IPS-11a (cell line): ENCODE measurements around the gene MED15.

Experiments used
- H3K4me3 ChIP-seq: one replicate; pipeline ENCODE4 v1.5.1; 2013; ENCODE audit warnings: low read depth, low read length, control low read depth

MED15 gene

DNA sequence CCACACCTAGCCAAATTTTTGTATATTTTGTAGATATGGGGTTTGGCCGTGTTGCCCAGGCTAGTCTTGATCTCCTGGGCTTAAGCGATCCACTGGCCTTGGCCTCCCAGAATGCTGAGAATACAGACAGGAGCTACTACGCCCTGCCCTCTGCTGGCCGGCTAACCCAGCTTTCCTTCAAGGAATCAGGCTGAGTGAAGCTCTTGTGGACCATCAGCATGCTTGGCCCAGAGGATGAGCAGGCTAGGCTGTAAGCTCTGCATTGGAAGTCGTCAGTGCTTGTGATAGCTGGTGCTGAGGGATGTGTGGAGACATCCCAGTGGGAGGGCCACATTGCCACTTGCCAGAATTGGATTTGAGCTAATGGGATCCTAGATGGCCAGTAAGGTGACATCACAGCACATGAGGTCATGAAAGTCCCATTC lies 60.6 kb downstream of the MED15 start:
- no peak overlapping the region for H3K4me3 ChIP-seq

DNA sequence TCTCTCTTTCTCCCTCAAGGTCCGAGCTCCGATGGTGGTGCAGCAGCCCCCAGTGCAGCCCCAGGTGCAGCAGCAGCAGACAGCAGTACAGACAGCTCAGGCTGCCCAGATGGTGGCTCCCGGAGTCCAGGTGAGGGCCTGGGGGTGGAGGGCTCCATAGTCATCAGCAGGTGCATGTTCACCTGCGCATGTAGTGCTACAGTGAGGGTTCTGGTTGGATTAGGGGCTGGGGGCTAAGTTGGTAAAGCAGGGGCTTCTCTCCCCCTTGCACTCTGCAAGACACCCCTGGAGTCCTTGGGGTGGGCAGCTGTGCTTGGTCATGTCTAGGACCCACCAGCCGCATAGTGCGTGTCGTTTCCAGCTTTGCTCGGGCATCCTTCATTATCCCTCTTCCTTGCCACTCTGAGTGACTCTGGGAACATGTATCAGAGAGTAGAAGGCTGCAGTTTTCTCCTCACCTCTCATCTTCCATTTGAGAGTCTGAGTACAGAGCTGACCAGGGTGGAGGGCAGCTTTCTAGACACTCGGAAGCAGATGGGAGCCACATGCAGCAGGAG lies 61.2 kb downstream of the MED15 start:
- H3K4me3 ChIP-seq = no peak overlapping the region

DNA sequence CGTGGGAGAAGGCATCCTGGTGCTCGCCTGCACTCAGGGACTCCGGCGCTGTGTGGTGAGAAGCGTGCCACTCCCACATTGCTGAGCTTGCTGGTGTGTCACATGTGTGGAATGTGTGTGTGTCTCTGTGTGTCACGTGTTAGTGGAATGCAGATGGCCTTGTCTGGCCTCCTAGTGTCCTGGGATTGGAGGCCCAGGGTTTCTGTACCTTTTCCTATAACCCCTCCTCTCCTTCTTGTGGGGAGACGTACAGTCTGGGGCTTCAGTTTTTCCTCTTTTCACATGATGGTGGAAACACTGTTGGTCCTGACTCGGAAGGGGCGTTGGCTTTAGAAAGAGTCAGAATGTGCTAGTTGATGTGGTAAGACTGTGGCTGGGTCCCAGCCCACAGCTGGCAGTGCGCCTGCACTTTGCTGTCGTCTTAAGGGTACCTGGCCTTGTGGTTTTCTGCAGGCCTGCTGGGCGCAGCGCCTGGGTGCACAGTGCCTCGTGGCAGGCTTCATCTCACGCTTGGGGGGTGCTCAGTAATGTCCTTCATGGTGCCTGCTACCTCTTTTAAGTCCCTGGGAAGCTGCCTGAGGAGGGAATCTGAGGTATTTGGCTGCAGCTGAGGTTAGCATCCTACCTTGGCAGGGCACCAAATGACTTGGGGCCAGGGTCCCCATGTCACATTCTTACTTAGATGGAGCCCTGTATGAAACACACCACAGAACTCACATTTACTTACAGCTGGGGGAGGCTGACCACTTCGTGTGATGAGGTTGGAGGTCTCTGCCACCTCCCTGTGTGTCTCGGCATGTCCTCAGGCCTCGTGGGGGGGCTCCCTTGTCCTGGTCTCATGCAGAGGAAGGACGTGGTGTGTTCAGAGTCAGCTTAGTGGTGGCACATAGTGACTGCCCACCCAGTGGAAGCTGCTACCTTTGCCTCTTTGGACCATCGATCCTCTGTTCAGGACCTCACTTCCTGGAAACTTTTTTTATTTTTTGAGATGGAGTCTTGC lies 61.9 kb downstream of the MED15 start:
- H3K4me3 ChIP-seq = no peak overlapping the region

DNA sequence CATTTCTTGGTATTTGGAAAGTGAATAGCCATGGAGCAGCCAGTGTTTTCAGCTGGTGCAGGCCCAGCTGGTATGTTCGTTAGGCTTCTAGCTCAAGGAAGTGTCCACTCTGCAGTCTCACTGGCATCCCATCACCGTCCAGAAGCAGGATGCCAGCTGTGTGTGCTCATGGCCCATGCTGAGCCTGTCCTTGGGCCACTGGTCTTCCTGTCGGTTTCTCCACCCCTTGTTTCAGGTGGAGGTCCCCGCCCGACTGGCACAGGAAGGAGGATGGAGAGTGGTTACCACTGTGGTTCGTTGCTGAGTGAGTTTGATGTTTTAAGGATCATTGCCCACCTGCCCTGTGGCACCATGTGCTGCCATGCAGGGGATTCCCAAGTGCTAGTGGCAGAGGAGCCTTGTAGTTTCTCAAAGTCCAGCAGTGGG lies 63.7 kb downstream of the MED15 start:
- no peak overlapping the region for H3K4me3 ChIP-seq

DNA sequence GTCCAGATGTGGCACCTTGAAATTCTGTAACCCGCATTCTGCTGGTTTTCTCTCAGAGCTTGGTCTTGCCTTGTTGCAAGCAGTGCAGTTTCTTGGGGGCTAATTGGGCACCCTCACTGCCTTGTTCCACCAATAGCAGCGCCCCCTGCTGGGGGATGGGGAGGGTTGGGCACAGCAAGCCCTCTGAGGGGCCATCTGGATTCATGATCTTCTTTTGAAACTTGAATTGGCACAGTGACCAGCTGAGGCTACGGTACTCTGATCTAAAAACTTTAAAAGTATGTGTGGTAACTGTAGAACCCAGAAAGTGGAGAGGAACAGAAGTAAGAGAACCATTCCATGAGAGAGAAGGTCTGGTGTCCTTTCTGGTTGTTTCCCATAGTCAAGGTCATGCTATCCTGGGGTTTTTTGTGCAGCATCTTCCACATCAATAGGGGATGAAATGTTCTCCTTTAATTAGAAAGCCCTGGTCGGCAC lies 64.2 kb downstream of the MED15 start:
- no peak overlapping the region for H3K4me3 ChIP-seq

DNA sequence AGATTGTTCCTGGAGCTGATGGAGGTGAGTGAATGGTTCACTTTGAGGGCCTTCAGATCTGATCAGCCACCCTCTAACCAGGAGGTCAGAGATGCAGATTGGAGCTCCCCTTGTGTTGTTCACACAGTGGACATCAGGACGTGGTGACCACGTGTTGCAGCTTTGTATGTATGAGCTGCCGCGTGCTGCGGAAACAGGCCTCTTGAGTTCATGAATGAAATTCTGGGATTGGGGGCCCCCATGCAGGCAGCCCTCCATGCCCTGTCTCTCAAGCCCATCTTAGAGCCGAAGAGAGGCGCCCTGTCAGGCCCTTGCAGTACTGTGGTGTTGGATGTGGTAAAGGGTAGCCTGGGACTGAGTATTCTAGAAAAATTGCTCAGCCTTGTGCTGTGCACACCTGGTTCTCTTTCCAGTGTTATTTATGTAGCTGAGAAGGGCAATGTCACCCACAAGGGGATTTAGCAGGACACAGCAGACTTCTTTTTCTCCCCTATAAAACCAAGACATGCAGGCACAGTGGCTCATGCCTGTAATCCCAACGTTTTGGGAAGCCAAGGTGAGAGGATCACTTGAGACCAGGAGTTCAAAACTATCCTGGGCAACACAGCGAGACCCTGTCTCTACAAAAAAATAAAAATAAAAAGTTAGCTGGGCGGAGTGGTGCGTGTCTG lies 64.9 kb downstream of the MED15 start:
- no peak overlapping the region for H3K4me3 ChIP-seq

DNA sequence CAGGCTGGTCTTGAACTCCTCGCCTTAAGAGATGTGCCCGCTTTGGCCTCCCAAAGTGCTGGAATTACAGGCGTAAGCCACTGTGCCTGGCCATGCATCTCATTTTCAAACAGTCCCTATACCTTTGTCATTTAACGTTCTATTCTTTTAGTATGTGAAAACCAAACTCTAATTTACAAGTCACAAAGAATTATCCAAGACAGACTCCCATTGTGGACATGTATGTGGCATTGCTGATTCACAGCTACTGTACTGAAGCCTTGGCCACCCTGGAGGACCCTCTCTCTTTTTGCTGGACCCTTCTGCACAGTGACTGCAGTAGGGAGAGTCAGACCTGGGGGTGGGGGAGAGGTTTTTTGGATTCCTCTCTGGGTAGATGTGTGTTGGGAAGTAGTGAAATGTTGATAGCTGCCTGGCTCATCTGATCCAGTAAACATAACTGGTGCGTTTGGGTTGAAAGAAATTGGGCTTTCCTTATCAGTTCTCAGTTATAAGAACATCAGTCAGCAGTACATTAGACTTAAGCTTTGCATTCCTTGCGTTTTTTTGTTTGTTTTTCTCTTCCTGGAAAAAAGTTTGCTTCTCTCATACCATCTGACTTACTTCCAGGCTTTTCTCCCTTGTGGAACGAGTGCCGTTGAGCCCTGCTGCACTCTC lies 65.9 kb downstream of the MED15 start:
- no peak overlapping the region for H3K4me3 ChIP-seq

DNA sequence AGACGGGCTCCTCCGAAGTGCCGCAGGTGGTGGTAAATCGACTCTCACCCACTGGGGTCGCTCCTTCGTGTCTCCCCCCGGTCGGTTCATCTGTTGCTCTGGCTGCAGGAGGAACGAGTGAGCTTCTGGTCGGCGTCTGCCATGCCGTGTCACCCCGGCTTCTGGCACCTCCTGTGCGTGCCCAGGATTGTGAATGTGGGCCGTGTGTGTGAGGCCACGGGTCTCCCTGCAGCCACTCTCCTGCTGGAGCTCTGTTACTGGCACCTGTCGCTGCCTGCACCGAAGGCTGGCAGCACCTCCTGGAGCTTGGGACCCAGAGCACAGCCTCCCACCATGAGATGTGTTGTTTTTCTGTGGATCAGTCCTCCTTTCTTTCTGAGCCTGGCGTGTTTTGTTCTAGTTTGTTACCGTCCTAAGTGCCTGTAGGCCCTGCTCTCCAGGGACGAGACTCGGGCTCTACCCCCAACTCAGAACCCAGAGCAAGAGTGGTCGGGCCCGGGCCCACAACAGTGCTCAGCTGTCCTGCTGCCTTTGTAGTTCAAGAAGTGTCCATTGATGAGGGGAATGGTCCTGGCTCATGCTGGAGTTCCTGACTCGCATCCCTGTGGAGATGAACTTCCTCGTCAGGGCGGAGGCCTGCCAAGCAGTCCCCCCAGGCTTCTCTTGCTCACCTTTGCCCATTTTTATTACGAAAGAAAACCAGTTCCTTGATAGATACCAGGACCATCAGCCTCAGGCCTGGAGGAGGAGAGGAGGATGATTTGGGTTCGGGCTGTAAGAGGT lies 66.6 kb downstream of the MED15 start:
- H3K4me3 ChIP-seq = no peak overlapping the region

DNA sequence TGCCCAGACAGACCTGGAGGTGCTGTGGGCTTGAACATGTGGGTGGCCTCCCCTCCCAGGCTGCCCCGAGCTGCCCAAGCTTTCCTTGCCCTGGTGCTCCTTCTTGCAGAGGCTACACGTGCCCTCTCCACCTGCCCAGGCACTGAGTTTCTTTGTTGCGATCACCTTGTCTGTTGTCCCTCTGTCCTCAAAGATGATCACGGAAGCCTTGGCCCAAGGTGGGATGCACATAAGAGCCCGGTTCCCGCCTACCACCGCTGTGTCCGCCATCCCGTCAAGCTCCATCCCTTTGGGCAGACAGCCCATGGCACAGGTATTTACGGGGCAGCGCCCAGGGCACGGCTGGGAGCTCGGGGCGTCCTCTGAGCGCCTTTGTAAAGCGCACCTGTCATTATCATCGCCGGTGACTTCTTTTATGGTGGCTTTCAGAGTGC lies 67.5 kb downstream of the MED15 start:
- H3K4me3 ChIP-seq = no peak overlapping the region

DNA sequence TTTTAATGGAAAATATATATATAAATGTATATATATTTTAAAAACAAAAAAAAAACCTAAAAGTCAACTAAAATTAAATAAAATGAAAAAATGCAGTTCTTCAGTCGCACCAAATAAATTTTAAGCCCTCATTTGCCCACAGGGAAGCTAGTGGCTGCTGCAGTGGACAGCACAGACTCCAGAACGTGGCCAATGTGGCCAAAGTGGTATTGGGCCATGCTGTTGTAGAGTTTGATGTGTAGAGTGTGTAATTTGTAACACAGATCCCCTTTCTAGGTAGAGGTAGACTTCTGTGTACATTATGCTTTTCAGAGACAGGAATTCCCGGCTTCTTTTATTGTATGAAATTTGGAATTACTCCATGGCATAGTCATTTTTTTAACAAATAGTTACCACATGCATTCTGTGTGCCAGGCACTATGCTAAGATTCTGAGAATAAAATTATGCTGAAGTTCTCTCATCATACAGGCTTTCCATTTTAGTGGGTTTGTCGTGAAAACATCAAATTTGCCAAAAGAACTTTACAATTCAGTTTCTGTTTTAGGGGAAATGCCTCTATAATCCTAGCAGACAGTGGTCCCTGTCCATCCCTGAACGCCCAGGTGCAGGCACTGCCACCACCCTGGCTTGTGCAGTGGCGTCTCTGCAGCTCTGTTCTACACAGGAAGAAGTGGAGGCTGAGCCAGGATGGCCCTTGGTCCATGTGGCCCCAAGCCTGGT lies 68.5 kb downstream of the MED15 start:
- no peak overlapping the region for H3K4me3 ChIP-seq

DNA sequence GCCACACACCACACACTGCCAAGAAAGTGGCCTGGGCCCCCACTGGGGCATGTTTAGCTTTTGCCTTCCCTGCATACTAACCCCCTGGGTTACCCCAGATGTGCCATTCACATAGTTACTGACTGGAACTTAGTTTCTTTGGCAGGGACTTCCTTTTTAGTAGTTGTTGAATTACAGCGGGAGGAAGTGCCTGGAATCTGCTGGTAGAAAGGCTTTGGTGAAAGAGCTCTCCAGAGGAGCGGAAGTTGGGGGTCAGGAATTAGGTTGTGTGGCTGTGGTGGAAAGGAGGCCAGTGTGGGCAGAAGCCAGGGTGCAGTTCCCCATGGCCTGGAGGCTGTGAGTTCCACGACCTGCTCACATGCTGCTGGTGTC lies 69.0 kb downstream of the MED15 start:
- H3K4me3 ChIP-seq = no peak overlapping the region

DNA sequence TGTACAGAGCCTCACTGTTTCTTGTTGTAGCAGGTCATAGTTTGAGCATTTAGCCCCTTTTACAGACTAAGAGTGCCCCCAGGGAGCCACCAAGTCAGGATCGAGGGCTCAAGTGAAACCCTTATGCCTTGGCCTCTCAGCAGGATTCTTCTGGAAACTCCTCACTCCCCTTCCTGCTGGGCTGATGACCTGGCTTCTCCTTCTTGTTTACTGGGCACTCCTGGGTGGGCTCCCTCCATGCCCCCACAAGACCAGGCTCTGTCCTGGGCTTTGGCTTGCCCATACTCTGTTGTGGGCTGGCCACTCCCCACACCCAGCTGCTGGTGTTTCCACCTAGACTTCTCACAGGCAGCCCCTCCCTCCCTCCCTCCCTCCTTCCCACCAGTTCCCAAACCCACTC lies 69.6 kb downstream of the MED15 start:
- no peak overlapping the region for H3K4me3 ChIP-seq

DNA sequence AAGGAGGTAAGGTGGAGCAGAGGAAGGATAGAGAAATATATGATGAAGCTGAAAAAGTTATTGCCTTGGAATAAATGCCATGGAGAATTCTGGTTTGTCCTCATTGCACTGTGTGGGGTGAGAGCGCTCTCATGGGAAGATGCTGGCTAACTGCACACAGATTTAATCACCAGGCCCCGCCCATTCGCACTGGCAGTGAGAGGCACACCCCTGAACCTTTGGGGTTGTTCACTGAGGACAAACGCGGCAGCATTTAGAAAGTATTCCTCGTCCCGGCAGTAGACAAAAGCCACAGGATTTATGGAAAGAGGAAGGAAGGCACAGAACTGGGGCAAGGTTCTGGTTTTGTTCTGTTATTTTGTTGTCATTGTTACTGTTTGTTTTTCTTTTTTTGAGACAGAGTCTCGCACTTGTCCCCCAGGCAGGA lies 70.2 kb downstream of the MED15 start:
- no peak overlapping the region for H3K4me3 ChIP-seq

DNA sequence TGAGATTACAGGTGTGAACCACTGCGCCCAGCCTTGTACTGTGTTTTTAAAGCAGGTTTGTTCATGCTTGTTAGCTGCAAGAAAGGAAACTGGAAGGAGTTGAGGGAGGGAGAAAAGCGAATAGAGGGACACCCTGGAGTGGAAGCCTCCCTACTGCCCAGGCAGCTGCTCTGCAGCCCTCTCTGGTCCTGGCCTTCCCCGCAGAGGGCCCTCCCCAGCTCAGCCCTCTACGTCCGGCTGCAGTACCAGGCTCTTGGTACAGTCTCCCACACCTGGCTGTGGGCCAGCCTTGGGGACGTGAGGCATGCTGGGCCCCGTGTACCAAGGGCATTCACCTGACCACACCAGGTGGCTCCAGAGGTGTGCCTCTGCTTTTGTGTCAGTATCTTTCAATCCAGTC lies 70.8 kb downstream of the MED15 start:
- no peak overlapping the region for H3K4me3 ChIP-seq

DNA sequence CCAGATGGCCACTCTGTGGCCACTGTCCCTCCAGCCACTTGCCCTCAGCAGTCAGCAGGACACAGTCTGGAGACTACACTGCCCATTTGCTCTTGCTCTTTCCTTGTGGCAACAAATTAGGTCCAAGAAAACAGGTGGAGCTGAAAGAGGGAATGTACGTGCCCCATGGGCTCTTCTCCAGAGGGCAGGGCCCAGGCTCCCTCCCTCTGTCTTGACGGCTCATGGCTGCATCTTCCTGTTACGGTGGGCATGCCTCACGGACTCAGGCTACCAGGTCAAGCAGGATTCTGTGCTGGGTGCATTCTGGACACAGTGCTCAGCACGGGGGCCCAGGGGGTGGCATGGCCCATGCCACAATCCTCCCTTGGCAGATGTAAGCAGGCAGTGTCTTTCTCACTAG lies 71.3 kb downstream of the MED15 start:
- no peak overlapping the region for H3K4me3 ChIP-seq

DNA sequence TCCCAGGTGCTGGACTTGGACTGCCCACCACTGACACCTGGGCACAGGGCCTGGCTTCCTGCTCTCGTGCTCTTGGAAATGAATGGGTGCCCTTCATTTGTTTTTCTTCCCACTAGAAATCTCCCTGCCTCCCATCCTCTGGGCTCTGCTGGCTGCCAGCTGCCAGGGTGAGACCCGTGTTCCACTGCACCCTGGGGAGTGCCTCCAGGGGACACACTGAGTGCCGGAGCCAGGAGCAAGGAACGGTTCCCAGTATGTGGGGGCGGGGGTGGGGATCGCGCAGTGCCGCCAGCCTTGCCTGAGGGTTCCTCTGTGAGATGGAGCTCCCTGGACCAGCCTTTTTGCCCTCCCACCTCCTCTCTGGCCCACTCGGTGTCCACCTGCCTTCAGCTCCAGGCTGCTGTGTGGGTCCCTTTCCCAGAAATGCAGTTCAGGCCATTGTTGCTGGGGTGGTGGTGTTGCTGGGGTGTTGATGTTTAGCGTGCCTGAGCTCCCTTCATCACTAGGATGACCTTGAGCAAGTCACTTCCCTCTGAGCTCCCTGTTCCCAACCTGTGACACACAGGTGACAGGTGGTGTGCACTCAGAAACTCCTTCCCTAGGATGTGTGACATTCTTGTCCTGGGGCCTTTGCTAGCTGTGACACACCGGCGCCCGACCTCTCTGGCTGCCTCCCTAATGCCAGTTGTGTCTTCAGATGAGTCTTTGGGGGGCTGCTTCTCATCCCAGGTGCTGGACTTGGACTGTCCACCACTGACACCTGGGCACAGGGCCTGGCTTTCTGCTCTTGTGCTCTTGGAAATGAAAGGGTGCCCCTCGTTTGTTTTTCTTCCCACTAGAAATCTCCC lies 72.1 kb downstream of the MED15 start:
- H3K4me3 ChIP-seq = no peak overlapping the region

DNA sequence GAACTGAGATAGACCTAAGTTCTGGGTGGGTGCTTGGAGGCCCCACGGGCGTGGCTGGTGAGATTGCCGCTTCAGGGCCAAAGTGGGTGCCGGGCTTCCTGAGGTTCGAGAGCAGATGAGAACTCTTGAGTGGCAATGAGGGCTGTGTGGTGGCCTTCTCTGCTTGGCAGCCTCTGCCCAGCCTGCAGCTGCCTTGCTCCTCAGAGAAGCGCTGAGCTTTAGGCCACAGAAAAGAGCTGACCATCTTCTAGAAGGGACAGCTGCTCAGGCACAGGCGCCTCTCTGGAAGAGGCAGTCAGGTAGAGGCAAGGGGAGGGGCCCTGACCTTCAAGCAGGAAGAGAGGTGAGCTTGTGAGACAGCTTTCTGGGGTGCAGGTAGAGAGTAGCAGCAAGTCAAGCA lies 72.8 kb downstream of the MED15 start:
- no peak overlapping the region for H3K4me3 ChIP-seq

DNA sequence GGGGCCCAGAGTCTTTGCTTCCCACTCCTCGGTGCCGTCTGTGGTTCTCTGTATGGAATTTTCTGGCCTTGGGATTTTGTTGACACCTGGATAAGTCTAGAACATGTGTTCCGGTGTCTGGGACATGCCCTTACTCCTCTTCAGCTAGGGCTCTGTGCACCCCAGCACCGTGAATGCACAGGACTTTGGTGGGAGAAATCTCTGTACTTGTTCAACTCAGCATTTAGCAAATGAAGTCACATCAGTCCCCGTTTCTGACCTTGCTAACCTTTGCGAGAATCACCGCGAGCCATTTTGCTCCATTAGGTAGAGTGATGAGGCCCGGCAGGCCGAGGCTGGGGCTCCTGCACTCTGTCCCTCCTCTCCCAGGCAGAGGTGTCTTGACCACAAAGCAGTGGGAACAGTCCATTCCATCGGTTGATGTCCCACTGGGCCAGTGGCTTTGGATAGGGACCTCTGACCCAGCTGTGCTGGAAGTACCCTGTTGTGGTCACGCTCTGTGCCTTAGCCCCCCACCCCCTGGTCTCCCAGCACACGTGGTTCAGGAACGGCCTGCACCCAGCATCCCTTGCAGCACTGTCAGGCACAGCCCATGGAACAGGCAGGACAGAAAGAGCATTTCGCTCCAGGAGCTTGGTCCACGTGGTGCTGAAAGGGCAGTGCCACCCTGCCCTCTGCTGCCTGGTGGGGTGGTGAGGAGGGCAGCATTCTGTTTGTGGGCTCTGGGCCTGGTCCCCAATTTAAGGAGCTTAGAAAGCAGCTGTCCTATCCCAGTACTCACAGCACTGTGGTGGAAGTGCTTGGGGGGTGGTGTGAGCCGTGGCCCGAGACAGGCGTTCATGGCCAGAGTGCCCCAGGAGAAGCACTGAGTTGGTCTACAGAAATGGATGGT lies 73.4 kb downstream of the MED15 start:
- H3K4me3 ChIP-seq = no peak overlapping the region
